ENCODE results near the gene TTC16. TPM values are rescaled to one million over a fixed set of nuclear protein-coding genes. Genes with fewer than 3 reads are reported as not detected.

Gene TTC16
- total and polyA plus RNA-seq, 8 donors: 0.02 to 0.09 (median 0.03) TPM; not detected in 4

- FAIRE-seq (no peak), DNase-seq (no peak), ATAC-seq (no peak)
- no peak overlapping the region for H3K27ac ChIP-seq
- 88 to 92% methylated on average over 11 of the region's 11 CpGs for WGBS, 2 donors
- intact Hi-C loops (cut with DNase I): no loop called here
- no peak overlapping the region for H3K4me3 ChIP-seq
- H3K27me3 ChIP-seq: no peaks in the 10 kb centered on the region
- no peaks in the 10 kb centered on the region for H3K36me3 ChIP-seq
- H3K4me1 ChIP-seq: peaks cover 0 to 14% (median 9%) of the 10 kb centered on the region in 3 donors
- TF ChIP-seq CTCF (IDR thresholded peaks at IDR 0.05): no peak
- no peaks in the 10 kb centered on the region for H3K9me3 ChIP-seq
Observed at GRCh38 chr9:127712371-127712770, 3.5 kb upstream of the TTC16 start.

DNA sequence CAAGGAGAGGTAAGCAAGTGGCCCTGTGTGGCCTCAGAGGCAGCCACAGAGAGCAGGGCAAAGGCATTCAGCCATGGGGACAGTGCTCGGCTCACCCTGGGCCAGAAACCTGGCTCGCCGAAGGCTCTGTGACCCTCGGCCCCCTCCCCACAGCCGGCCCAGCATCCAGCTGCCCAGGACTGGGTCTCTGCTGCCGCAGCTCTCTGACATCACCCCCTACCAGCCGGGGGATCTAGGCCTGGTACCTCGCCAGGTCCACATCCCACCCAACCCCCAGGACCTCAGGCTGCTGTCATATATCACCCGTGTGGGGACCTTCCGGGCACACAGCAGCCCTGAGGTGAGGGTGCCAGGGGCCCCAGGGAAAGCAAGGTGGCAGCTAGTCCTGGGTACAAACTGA lies 3.0 kb upstream of the TTC16 start:
- DNase-seq (peak in 1 of 6 donors; percentile 76), FAIRE-seq (no peak), ATAC-seq (no peak)
- Histone ChIP-seq H3K27me3 (no peaks in the 10 kb centered on the region), H3K4me3 (no peak overlapping the region), H3K27ac (no peak overlapping the region), H3K36me3 (no peaks in the 10 kb centered on the region), H3K4me1 (peaks cover 0 to 14% (median 9%) of the 10 kb centered on the region in 3 donors), H3K9me3 (no peaks in the 10 kb centered on the region)
- intact Hi-C loops (cut with DNase I): no loop called here
- 91 to 94% methylated on average over 10 of the region's 10 CpGs for WGBS, 2 donors
- no peak for TF ChIP-seq CTCF (IDR thresholded peaks at IDR 0.05)

- Histone ChIP-seq H3K27me3 (no peaks in the 10 kb centered on the region), H3K9me3 (no peaks in the 10 kb centered on the region)
Observed at GRCh38 chr9:127714020-127714750, 1.7 kb upstream of the TTC16 start.

GRCh38 chr9:127714951-127715469 lies 869 bp upstream of the TTC16 start:
- no peaks in the 10 kb centered on the region for H3K36me3 ChIP-seq
- peak overlapping the region; percentile 74 to 80 (median 76) for H3K27ac ChIP-seq

More at GRCh38 chr9:127714020-127714750, 1.7 kb upstream of the TTC16 start:
- FAIRE-seq (no peak), ATAC-seq (no peak), DNase-seq (peak in 1 of 6 donors; percentile 76)
- peaks cover 0 to 14% (median 9%) of the 10 kb centered on the region in 3 donors for H3K4me1 ChIP-seq
- H3K36me3 ChIP-seq: no peaks in the 10 kb centered on the region
- peak overlapping the region in 3 of 4 donors; percentile 71 to 85 (median 74) for H3K4me3 ChIP-seq
- TF ChIP-seq CTCF (IDR thresholded peaks at IDR 0.05): no peak
- intact Hi-C loops (cut with DNase I): no loop called here
- no peak overlapping the region for H3K27ac ChIP-seq
- 72 to 73% methylated on average over 19 of the region's 19 CpGs for WGBS, 2 donors

More at GRCh38 chr9:127714951-127715469, 869 bp upstream of the TTC16 start:
- peak overlapping the region; percentile 49 to 85 (median 72) for H3K4me3 ChIP-seq
- no peak for TF ChIP-seq CTCF (IDR thresholded peaks at IDR 0.05)
- intact Hi-C loops (cut with DNase I): no loop called here
- no peaks in the 10 kb centered on the region for H3K9me3 ChIP-seq
- no peak for FAIRE-seq
- H3K27me3 ChIP-seq: no peaks in the 10 kb centered on the region
- 0% methylated on average over 43 to 44 of the region's 44 CpGs for WGBS, 2 donors
- peak; percentile 50 to 59 (median 54) for ATAC-seq
- peaks cover 0 to 14% (median 9%) of the 10 kb centered on the region in 3 donors for H3K4me1 ChIP-seq
- DNase-seq: peak in 3 of 6 donors; percentile 44 to 77 (median 76)
